Smooth muscle cell (in vitro differentiated cells): ENCODE data around the gene LRRC10. TPM values are rescaled to one million over a fixed set of nuclear protein-coding genes. Genes with fewer than 3 reads are reported as not detected.

ENCODE experiments used
- DNase-seq: peaks from one replicate; lab custom pipeline; 2025; ENCODE audit not compliant: unreplicated experiment; lab: John Stamatoyannopoulos, UW
- H2AFZ ChIP-seq: fragments of 200-600 bp; sonication (generic); 2 replicates; pipeline ENCODE4 v1.6.0; 2016; ENCODE audit warnings: antibody characterized with exemption, low read depth, mild to moderate bottlenecking
- H3F3A ChIP-seq: fragments of 200-600 bp; sonication (generic); 2 replicates; pipeline ENCODE4 v1.6.0; 2017; ENCODE audit warnings: antibody characterized with exemption, low read depth
- H3K27ac ChIP-seq: fragments of 200-600 bp; sonication (generic); 2 replicates; pipeline ENCODE4 v1.5.1; 2016; ENCODE audit warnings: low read depth, mild to moderate bottlenecking
- H3K27me3 ChIP-seq: fragments of 200-600 bp; sonication (generic); 2 replicates; pipeline ENCODE4 v1.6.1; 2016; ENCODE audit warnings: low read depth, mild to moderate bottlenecking
- H3K36me3 ChIP-seq: fragments of 200-600 bp; sonication (generic); 2 replicates; pipeline ENCODE4 v1.5.1; 2016; ENCODE audit warnings: low read depth
- H3K4me1 ChIP-seq: fragments of 200-600 bp; sonication (generic); 2 replicates; pipeline ENCODE4 v1.5.1; 2016; ENCODE audit warnings: low read depth
- H3K4me2 ChIP-seq: fragments of 200-600 bp; sonication (generic); 2 replicates; pipeline ENCODE4 v1.6.0; 2016; ENCODE audit warnings: mild to moderate bottlenecking
- H3K4me3 ChIP-seq: fragments of 200-600 bp; sonication (generic); 2 replicates; pipeline ENCODE4 v1.5.1; 2016; ENCODE audit warnings: mild to moderate bottlenecking
- H3K79me2 ChIP-seq: fragments of 200-600 bp; sonication (generic); 2 replicates; pipeline ENCODE4 v1.6.0; 2016; ENCODE audit warnings: low read depth, mild to moderate bottlenecking
- H3K9ac ChIP-seq: fragments of 200-600 bp; sonication (generic); 2 replicates; pipeline ENCODE4 v1.6.0; 2016; ENCODE audit warnings: low read depth
- H3K9me3 ChIP-seq: fragments of 200-600 bp; sonication (generic); replicated peaks from 2 replicates; pipeline ENCODE4 v1.5.1; 2016; ENCODE audit warnings: low read depth
- H4K20me1 ChIP-seq: fragments of 200-600 bp; sonication (generic); 2 replicates; pipeline ENCODE4 v1.6.0; 2016; ENCODE audit warnings: low read depth
- CTCF ChIP-seq: fragments of 200-600 bp; sonication (generic); IDR thresholded peaks from 2 replicates; pipeline ENCODE4 v1.5.1; 2017; ENCODE audit warnings: borderline replicate concordance, mild to moderate bottlenecking, antibody characterized with exemption; ENCODE audit not compliant: insufficient read depth, poor library complexity, severe bottlenecking
- WGBS: methylation state at CpG from one replicate; pipeline ENCODE4 v1.1.7; 2016; ENCODE audit warnings: low lambda C conversion rate; 5-methylcytosine and 5-hydroxymethylcytosine counted together
- polyA plus RNA-seq: library from polyadenylated mRNA; unstranded; fragments of >200 nt; fragmentation: Nextera tagmentation; extraction: Ambion mirVana; gene quantifications from 2 replicates; pipeline ENCODE4 v1.2.1, GENCODE V29; 2016
- total RNA-seq: library from RNA; depleted of rRNA; stranded (reverse); fragments of >200 nt; gene quantifications from 2 replicates; pipeline ENCODE4 v1.2.3, GENCODE V29; 2014

The LRRC10 gene
- total and polyA plus RNA-seq, 2 experiments from 2014 or later: not detected

- H3K4me2 ChIP-seq: no peak overlapping the region
- no peak overlapping the region for H3K27ac ChIP-seq
- H3F3A ChIP-seq: no peaks in the 10 kb centered on the region
- no peaks in the 10 kb centered on the region for H3K9me3 ChIP-seq
- peaks cover 51% of the 10 kb centered on the region for H3K36me3 ChIP-seq
- no peaks in the 10 kb centered on the region for H3K27me3 ChIP-seq
- H3K79me2 ChIP-seq: no peaks in the 10 kb centered on the region
- 97% methylated on average over 6 of the region's 6 CpGs for WGBS
- no peaks in the 10 kb centered on the region for H3K4me1 ChIP-seq
- H3K9ac ChIP-seq: no peak overlapping the region
- no peak for DNase-seq
- no peaks in the 10 kb centered on the region for H4K20me1 ChIP-seq
- no peak for TF ChIP-seq CTCF
- no peak overlapping the region for H2AFZ ChIP-seq
- no peak overlapping the region for H3K4me3 ChIP-seq
Measured at GRCh38 chr12:69601962-69602685, 8.6 kb downstream of the LRRC10 start.

- no peak for TF ChIP-seq CTCF
- H3K9me3 ChIP-seq: no peaks in the 10 kb centered on the region
- H3F3A ChIP-seq: peaks cover 6% of the 10 kb centered on the region
- H3K79me2 ChIP-seq: no peaks in the 10 kb centered on the region
- no peak overlapping the region for H2AFZ ChIP-seq
- peaks cover 61% of the 10 kb centered on the region for H3K36me3 ChIP-seq
- no peak for DNase-seq
- H3K9ac ChIP-seq: no peak overlapping the region
- H3K27me3 ChIP-seq: no peaks in the 10 kb centered on the region
- H3K4me2 ChIP-seq: no peak overlapping the region
- H3K27ac ChIP-seq: no peak overlapping the region
- no peaks in the 10 kb centered on the region for H3K4me1 ChIP-seq
- peaks cover 9% of the 10 kb centered on the region for H4K20me1 ChIP-seq
- H3K4me3 ChIP-seq: no peak overlapping the region
Measured at GRCh38 chr12:69600804-69601203, 9.9 kb downstream of the LRRC10 start.

DNA sequence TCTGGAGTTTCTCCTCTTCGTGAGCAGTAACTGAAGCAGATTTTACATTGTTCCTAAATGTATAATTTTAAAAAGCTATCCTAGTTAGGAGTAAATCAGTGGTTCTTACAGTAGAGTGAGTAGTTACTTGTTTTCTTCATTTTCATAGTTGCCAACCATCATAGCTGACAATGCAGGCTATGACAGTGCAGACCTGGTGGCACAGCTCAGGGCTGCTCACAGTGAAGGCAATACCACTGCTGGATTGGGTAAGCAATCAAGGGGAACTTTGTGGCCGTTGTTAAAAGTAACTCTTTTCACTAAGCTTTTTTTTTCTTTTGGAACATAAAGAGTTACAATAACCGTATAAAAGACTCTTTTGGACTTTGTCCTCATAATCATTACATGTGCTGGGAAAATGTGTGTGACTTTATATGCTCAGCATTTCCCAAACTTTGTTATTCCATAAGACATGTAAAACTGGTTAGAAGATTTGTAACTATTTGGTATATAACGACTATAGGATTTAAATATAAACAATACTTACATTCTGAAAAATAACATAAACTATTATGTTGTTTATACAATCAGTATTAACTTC is 12.4 kb downstream of the LRRC10 start:
- H3F3A ChIP-seq: peaks cover 6% of the 10 kb centered on the region
- H3K9me3 ChIP-seq: no peaks in the 10 kb centered on the region
- H3K4me3 ChIP-seq: no peak overlapping the region
- H3K4me2 ChIP-seq: no peak overlapping the region
- H4K20me1 ChIP-seq: peaks cover 12% of the 10 kb centered on the region
- no peaks in the 10 kb centered on the region for H3K79me2 ChIP-seq
- no peaks in the 10 kb centered on the region for H3K27me3 ChIP-seq
- no peaks in the 10 kb centered on the region for H3K4me1 ChIP-seq
- no peak for TF ChIP-seq CTCF
- no peak for DNase-seq
- H2AFZ ChIP-seq: no peak overlapping the region
- no peak overlapping the region for H3K27ac ChIP-seq
- no peak overlapping the region for H3K9ac ChIP-seq
- peaks cover 63% of the 10 kb centered on the region for H3K36me3 ChIP-seq
- 94% methylated on average over 4 of the region's 4 CpGs for WGBS

GRCh38 chr12:69595689-69596088 is 15.0 kb downstream of the LRRC10 start:
- TF ChIP-seq CTCF: no peak
- H3K27ac ChIP-seq: no peak overlapping the region
- peaks cover 56% of the 10 kb centered on the region for H3K36me3 ChIP-seq
- H3K27me3 ChIP-seq: no peaks in the 10 kb centered on the region
- no peaks in the 10 kb centered on the region for H3K4me1 ChIP-seq
- H3K79me2 ChIP-seq: no peaks in the 10 kb centered on the region
- no peak overlapping the region for H2AFZ ChIP-seq
- 100% methylated on average over 2 of the region's 2 CpGs for WGBS
- peaks cover 14% of the 10 kb centered on the region for H4K20me1 ChIP-seq
- no peak overlapping the region for H3K9ac ChIP-seq
- H3F3A ChIP-seq: peaks cover 6% of the 10 kb centered on the region
- no peak overlapping the region for H3K4me2 ChIP-seq
- no peak for DNase-seq
- H3K9me3 ChIP-seq: no peaks in the 10 kb centered on the region
- no peak overlapping the region for H3K4me3 ChIP-seq
